OCI-LY1 (cell line): Measurements from ENCODE around the gene MAPK11.

Experiments used
- CTCF ChIP-seq: fragments of 200-600 bp; sonication (generic), shearing (Covaris generic); IDR thresholded peaks from 2 replicates; pipeline ENCODE4 v1.5.1; 2017; ENCODE audit warnings: mild to moderate bottlenecking, antibody characterized with exemption, low read length, moderate library complexity, mixed read lengths
- EZH2 ChIP-seq: fragments of 200-600 bp; sonication (generic), shearing (Covaris generic); IDR thresholded peaks from 2 replicates; pipeline ENCODE4 v1.8.0; 2017; ENCODE audit warnings: borderline replicate concordance, mixed run types, mild to moderate bottlenecking, antibody characterized with exemption, low read length, moderate library complexity, mixed read lengths

GRCh38 chr22:50280708-50281383, 10.7 kb upstream of the MAPK11 start:
- TF ChIP-seq CTCF (no peak), EZH2 (no peak)
